ENCODE data around the gene MPHOSPH8.

MPHOSPH8 gene

GRCh38 chr13:19597523-19597922, 35.9 kb upstream of the MPHOSPH8 start:
- Histone ChIP-seq H3K27me3 (ENCODE audit: control insufficient read depth, insufficient read depth, low read length, poor library complexity, severe bottlenecking) (peaks cover 14% of the 10 kb centered on the region), H3K4me1 (ENCODE audit: control insufficient read depth, insufficient read depth, low read length) (no peaks in the 10 kb centered on the region), H3K4me3 (ENCODE audit: insufficient read depth, low read depth, low read length) (no peak overlapping the region), H3K27ac (ENCODE audit: insufficient read depth, low read depth, low read length, poor library complexity, severe bottlenecking) (no peak overlapping the region), H3K9me3 (ENCODE audit: control insufficient read depth, low read length) (peaks cover 4% of the 10 kb centered on the region), H3K36me3 (ENCODE audit: control insufficient read depth, insufficient read depth, low read length) (no peaks in the 10 kb centered on the region)
- WGBS, 2 experiments, result 78 to 83% methylated on average over 5 of the region's 5 CpGs

- Histone ChIP-seq H3K4me1 (ENCODE audit: control insufficient read depth, insufficient read depth, low read length) (no peaks in the 10 kb centered on the region), H3K9me3 (ENCODE audit: control insufficient read depth, low read length) (peaks cover 2% of the 10 kb centered on the region), H3K4me3 (ENCODE audit: insufficient read depth, low read depth, low read length) (peak overlapping the region; percentile 33), H3K27ac (ENCODE audit: insufficient read depth, low read depth, low read length, poor library complexity, severe bottlenecking) (no peak overlapping the region), H3K36me3 (ENCODE audit: control insufficient read depth, insufficient read depth, low read length) (no peaks in the 10 kb centered on the region), H3K27me3 (ENCODE audit: control insufficient read depth, insufficient read depth, low read length, poor library complexity, severe bottlenecking) (peaks cover 26% of the 10 kb centered on the region)
- WGBS, 2 experiments, result 15 to 18% methylated on average over 108 of the region's 108 CpGs
Measured at GRCh38 chr13:19601749-19602725, 31.4 kb upstream of the MPHOSPH8 start.

GRCh38 chr13:19604306-19604705, 29.2 kb upstream of the MPHOSPH8 start:
- Histone ChIP-seq H3K4me3 (ENCODE audit: insufficient read depth, low read depth, low read length) (no peak overlapping the region), H3K27ac (ENCODE audit: insufficient read depth, low read depth, low read length, poor library complexity, severe bottlenecking) (no peak overlapping the region), H3K36me3 (ENCODE audit: control insufficient read depth, insufficient read depth, low read length) (no peaks in the 10 kb centered on the region), H3K27me3 (ENCODE audit: control insufficient read depth, insufficient read depth, low read length, poor library complexity, severe bottlenecking) (peaks cover 26% of the 10 kb centered on the region), H3K4me1 (ENCODE audit: control insufficient read depth, insufficient read depth, low read length) (no peaks in the 10 kb centered on the region), H3K9me3 (ENCODE audit: control insufficient read depth, low read length) (peaks cover 5% of the 10 kb centered on the region)
- WGBS, 2 experiments, result 64 to 68% methylated on average over 6 of the region's 6 CpGs

- WGBS, 2 experiments, result 78 to 81% methylated on average over 7 of the region's 7 CpGs
- Histone ChIP-seq H3K36me3 (ENCODE audit: control insufficient read depth, insufficient read depth, low read length) (no peaks in the 10 kb centered on the region), H3K4me1 (ENCODE audit: control insufficient read depth, insufficient read depth, low read length) (no peaks in the 10 kb centered on the region), H3K27me3 (ENCODE audit: control insufficient read depth, insufficient read depth, low read length, poor library complexity, severe bottlenecking) (peaks cover 26% of the 10 kb centered on the region), H3K4me3 (ENCODE audit: insufficient read depth, low read depth, low read length) (no peak overlapping the region), H3K27ac (ENCODE audit: insufficient read depth, low read depth, low read length, poor library complexity, severe bottlenecking) (no peak overlapping the region), H3K9me3 (ENCODE audit: control insufficient read depth, low read length) (peaks cover 5% of the 10 kb centered on the region)
Measured at GRCh38 chr13:19605161-19605955, 28.1 kb upstream of the MPHOSPH8 start.

- Histone ChIP-seq H3K27ac (ENCODE audit: insufficient read depth, low read depth, low read length, poor library complexity, severe bottlenecking) (no peak overlapping the region), H3K9me3 (ENCODE audit: control insufficient read depth, low read length) (peaks cover 5% of the 10 kb centered on the region)
Measured at GRCh38 chr13:19606152-19606551, 27.3 kb upstream of the MPHOSPH8 start.

GRCh38 chr13:19606737-19607136, 26.7 kb upstream of the MPHOSPH8 start:
- Histone ChIP-seq H3K27me3 (ENCODE audit: control insufficient read depth, insufficient read depth, low read length, poor library complexity, severe bottlenecking) (peaks cover 20% of the 10 kb centered on the region), H3K36me3 (ENCODE audit: control insufficient read depth, insufficient read depth, low read length) (no peaks in the 10 kb centered on the region), H3K9me3 (ENCODE audit: control insufficient read depth, low read length) (peaks cover 5% of the 10 kb centered on the region), H3K27ac (ENCODE audit: insufficient read depth, low read depth, low read length, poor library complexity, severe bottlenecking) (no peak overlapping the region), H3K4me3 (ENCODE audit: insufficient read depth, low read depth, low read length) (no peak overlapping the region), H3K4me1 (ENCODE audit: control insufficient read depth, insufficient read depth, low read length) (no peaks in the 10 kb centered on the region)
- 75 to 79% methylated on average over 2 of the region's 2 CpGs for WGBS, 2 experiments

More at GRCh38 chr13:19606152-19606551, 27.3 kb upstream of the MPHOSPH8 start:
- Histone ChIP-seq H3K27me3 (ENCODE audit: control insufficient read depth, insufficient read depth, low read length, poor library complexity, severe bottlenecking) (peaks cover 26% of the 10 kb centered on the region), H3K4me3 (ENCODE audit: insufficient read depth, low read depth, low read length) (no peak overlapping the region), H3K4me1 (ENCODE audit: control insufficient read depth, insufficient read depth, low read length) (no peaks in the 10 kb centered on the region), H3K36me3 (ENCODE audit: control insufficient read depth, insufficient read depth, low read length) (no peaks in the 10 kb centered on the region)

- Histone ChIP-seq H3K9me3 (ENCODE audit: control insufficient read depth, low read length) (peaks cover 5% of the 10 kb centered on the region), H3K27me3 (ENCODE audit: control insufficient read depth, insufficient read depth, low read length, poor library complexity, severe bottlenecking) (peaks cover 11% of the 10 kb centered on the region), H3K4me3 (ENCODE audit: insufficient read depth, low read depth, low read length) (no peak overlapping the region), H3K4me1 (ENCODE audit: control insufficient read depth, insufficient read depth, low read length) (no peaks in the 10 kb centered on the region), H3K36me3 (ENCODE audit: control insufficient read depth, insufficient read depth, low read length) (no peaks in the 10 kb centered on the region), H3K27ac (ENCODE audit: insufficient read depth, low read depth, low read length, poor library complexity, severe bottlenecking) (no peak overlapping the region)
- 91 to 93% methylated on average over 9 of the region's 10 CpGs for whole genome bisulfite sequencing, 2 experiments
Measured at GRCh38 chr13:19607523-19608078, 25.9 kb upstream of the MPHOSPH8 start.

GRCh38 chr13:19618977-19619376, 14.5 kb upstream of the MPHOSPH8 start:
- H3K4me3 ChIP-seq (ENCODE audit: insufficient read depth, low read depth, low read length), result no peak overlapping the region
- H3K9me3 ChIP-seq (ENCODE audit: control insufficient read depth, low read length), result peaks cover 7% of the 10 kb centered on the region
- H3K27me3 ChIP-seq (ENCODE audit: control insufficient read depth, insufficient read depth, low read length, poor library complexity, severe bottlenecking), result no peaks in the 10 kb centered on the region
- no peaks in the 10 kb centered on the region for H3K4me1 ChIP-seq (ENCODE audit: control insufficient read depth, insufficient read depth, low read length)
- 53 to 56% methylated on average over 4 of the region's 4 CpGs for WGBS, 2 experiments
- H3K36me3 ChIP-seq (ENCODE audit: control insufficient read depth, insufficient read depth, low read length), result no peaks in the 10 kb centered on the region
- H3K27ac ChIP-seq (ENCODE audit: insufficient read depth, low read depth, low read length, poor library complexity, severe bottlenecking), result no peak overlapping the region

- H3K9me3 ChIP-seq (ENCODE audit: control insufficient read depth, low read length), result peaks cover 7% of the 10 kb centered on the region
- no peaks in the 10 kb centered on the region for H3K27me3 ChIP-seq (ENCODE audit: control insufficient read depth, insufficient read depth, low read length, poor library complexity, severe bottlenecking)
- 70 to 72% methylated on average over 2 to 3 of the region's 3 CpGs for WGBS, 2 experiments
- no peak overlapping the region for H3K27ac ChIP-seq (ENCODE audit: insufficient read depth, low read depth, low read length, poor library complexity, severe bottlenecking)
- H3K4me3 ChIP-seq (ENCODE audit: insufficient read depth, low read depth, low read length), result no peak overlapping the region
- H3K4me1 ChIP-seq (ENCODE audit: control insufficient read depth, insufficient read depth, low read length), result no peaks in the 10 kb centered on the region
- no peaks in the 10 kb centered on the region for H3K36me3 ChIP-seq (ENCODE audit: control insufficient read depth, insufficient read depth, low read length)
Measured at GRCh38 chr13:19622193-19622592, 11.3 kb upstream of the MPHOSPH8 start.

GRCh38 chr13:19624265-19624664, 9.2 kb upstream of the MPHOSPH8 start:
- no peaks in the 10 kb centered on the region for H3K27me3 ChIP-seq (ENCODE audit: control insufficient read depth, insufficient read depth, low read length, poor library complexity, severe bottlenecking)
- WGBS, 2 experiments, result 78 to 86% methylated on average over 2 of the region's 2 CpGs
- H3K4me3 ChIP-seq (ENCODE audit: insufficient read depth, low read depth, low read length), result no peak overlapping the region
- H3K9me3 ChIP-seq (ENCODE audit: control insufficient read depth, low read length), result peaks cover 3% of the 10 kb centered on the region
- H3K27ac ChIP-seq (ENCODE audit: insufficient read depth, low read depth, low read length, poor library complexity, severe bottlenecking), result no peak overlapping the region
- H3K36me3 ChIP-seq (ENCODE audit: control insufficient read depth, insufficient read depth, low read length), result no peaks in the 10 kb centered on the region
- H3K4me1 ChIP-seq (ENCODE audit: control insufficient read depth, insufficient read depth, low read length), result no peaks in the 10 kb centered on the region

Measured in ectodermal cell (in vitro differentiated cells).